ENCODE results near the gene TRIM58.

TRIM58 gene

GRCh38 chr1:247895163-247895637 lies 38.2 kb downstream of the TRIM58 start, which contains the start of gene OR2W3:
Gene OR2W3, plus strand, starts transcription at chr1:247895587. Its CDS starts 0 bp downstream, at chr1:247895587.
- DNase-seq = no peak

DNA sequence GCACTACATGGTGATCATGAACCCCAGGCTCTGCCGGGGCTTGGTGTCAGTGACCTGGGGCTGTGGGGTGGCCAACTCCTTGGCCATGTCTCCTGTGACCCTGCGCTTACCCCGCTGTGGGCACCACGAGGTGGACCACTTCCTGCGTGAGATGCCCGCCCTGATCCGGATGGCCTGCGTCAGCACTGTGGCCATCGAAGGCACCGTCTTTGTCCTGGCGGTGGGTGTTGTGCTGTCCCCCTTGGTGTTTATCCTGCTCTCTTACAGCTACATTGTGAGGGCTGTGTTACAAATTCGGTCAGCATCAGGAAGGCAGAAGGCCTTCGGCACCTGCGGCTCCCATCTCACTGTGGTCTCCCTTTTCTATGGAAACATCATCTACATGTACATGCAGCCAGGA lies 39.0 kb downstream of the TRIM58 start:
- no peak for DNase-seq

DNA sequence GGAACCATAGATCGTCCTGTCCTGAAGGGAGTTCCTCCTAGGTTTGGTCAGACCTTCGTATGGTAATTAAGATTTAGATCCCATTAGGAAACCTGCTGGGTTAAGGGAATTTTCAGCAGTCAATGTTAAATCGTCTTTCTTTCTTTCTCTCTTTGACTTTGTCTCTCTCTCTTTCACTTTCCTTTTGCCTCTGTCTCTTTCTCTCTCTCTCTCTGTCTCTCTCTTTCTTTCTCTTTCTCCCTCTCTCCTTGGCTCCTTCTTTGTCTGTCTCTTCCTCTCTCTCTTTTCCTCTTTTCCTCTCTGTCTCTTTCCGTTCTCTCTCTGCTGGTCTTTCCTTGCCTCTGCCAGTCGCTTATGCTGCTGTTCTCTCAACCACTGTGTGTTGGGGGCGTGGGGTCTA lies 47.1 kb downstream of the TRIM58 start:
- no peak for DNase-seq

DNA sequence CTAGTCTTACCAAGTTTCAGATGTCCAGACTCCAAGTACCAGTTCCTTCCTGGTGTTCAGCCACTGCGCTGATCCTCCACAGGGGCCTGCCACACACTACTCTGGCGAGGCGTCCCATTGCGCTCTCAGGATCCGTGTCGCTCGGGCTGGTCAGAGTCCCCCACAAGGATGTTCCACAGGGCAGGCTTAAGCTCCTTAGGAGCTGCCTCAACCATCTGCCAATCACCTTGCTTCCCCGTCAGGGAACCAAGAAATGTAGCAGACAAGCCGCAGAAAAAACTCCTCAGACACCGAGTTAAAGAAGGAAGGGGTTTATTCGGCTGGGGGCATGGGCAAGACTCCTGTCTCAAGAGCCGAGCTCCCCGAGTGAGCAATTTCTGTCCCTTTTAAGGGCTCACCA lies 48.2 kb downstream of the TRIM58 start:
- no peak for DNase-seq

DNA sequence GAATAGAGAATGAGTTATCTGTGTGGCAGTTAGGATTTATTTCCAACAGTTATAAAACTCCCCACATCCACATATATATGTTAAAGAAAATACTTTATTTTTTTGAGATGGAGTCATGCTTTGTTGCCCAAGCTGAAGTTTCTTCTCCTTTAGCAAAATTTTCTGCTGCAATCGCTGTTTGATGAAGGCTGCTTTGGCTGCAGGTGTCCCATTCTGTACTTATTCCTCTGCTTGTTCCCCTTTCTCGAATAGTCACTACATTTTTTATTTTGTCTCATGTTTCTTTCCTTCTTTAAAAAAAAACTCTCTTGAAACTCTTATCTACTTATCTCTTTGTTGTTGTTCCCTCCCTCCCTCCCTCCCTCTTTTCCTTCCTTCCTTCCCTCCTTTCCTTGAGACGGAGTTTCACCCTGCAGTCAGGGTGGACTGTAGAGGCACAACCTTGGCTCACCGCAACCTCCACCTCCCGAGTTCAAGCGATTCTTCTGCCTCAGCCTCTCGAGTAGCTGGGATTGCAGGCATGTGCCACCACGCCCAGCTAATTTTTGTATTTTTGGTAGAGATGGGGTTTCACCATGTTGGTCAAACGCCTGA lies 49.0 kb downstream of the TRIM58 start:
- no peak for DNase-seq

- DNase-seq = peak; percentile 91
Observed at GRCh38 chr1:247906504-247907047, 49.6 kb downstream of the TRIM58 start.

DNA sequence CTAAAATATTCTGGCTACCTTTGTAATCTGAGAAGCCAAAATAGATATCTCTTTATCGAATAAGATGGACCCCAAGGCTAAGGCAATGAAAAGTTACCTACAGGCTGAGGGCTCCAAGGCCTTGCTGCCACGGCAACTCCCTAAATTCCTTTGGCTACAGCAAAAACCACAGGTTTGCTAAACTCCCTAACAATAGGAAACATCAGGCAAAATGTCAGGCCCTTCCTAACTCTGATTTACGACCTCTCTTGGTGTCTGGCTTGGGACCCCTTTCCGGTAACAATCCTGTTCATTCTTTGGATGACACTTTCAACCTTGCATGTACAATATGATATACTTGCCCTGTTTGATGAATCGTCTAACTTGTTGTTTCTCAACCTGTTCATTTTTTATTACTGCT lies 51.8 kb downstream of the TRIM58 start:
- DNase-seq = peak; percentile 78

- DNase-seq = no peak
Observed at GRCh38 chr1:247913786-247914185, 56.8 kb downstream of the TRIM58 start.

- peak; percentile 84 for DNase-seq
Observed at GRCh38 chr1:247914941-247915662, 58.1 kb downstream of the TRIM58 start.

DNA sequence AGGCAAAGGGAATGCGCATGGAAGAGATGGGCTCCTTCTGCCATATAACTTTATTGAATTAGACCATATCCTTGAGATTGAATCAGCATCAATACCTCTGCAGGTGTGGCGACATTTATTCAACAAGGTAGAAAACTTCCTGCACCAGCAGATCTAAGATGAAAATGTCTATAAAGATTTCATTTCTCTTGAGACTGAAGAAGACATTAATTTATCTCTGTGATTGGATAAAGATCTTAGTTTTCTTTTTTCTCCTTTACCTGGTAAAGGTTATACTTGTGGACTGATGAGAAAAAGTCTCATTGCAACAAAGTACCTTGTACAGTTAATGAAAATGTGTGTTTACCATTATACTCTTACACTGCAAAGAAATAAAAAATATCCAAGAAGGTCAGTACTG lies 63.0 kb downstream of the TRIM58 start, which contains the start of gene OR2T8:
Gene OR2T8 (plus strand): TSS at position 301 of the 400 bp plus-strand sequence. CDS start 766 bp downstream, outside the sequence.
- no peak for DNase-seq

DNA sequence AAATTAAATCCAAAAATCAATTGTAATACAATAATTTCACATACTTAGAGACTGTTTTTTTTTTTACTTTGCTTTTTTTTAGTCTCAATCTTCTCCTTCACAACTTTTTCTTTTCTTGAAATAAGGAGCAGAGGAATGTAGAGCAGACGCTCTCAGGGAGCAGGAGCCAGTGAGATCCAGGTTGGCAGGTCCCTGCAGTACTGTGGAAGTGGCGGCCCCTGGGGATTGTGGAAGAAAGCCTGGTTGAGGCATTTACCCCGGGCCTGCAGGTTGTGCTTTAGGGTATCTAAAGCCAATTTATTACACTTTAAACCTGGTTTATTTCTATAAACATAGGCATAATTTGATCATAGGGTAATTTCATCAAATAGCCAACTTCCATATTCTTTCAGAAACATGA lies 67.0 kb downstream of the TRIM58 start:
- DNase-seq = no peak

DNA sequence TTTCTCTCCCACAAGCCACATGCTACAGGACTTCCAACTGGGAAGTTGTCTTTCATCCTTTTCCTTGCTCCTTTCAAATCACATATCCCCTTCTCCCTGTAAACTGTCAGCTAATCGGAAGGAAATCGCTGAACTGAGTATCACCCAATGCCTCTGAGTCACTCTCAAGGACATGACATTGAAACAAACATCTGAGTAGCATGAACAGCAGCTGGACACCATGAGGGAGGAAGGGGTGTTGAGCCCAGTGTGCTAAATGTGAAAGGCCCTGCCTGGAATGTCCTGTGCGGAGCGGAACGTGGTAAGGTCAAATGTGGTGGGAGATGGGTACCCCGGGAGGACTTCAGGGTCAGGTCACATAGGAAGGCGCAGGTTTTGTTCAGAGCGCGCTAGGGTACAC lies 67.9 kb downstream of the TRIM58 start, which contains the start of gene OR2AJ1:
Gene OR2AJ1 (plus strand): TSS at position 22 of the 400 bp plus-strand sequence. CDS start 8,880 bp downstream, outside the sequence.
- DNase-seq = no peak

Data from NCI-H226 (cell line).